ENCODE data around the gene PFN3. TPM values are rescaled to one million over a fixed set of nuclear protein-coding genes. Genes with fewer than 3 reads are reported as not detected.

Gene PFN3
- polyA plus RNA-seq, 1 of the 3 experiments (the other 2 are of a cell fraction) = not detected

GRCh38 chr5:177423671-177424070 is 23.2 kb upstream of the PFN3 start:
- no peak for DNase-seq
- no peak overlapping the region for H2AFZ ChIP-seq (ENCODE audit: low read depth)
- no peak for TF ChIP-seq GATA2 (CRISPR knock-in tag; IDR thresholded peaks at IDR 0.05)
- no peak for TF ChIP-seq ELF1 (IDR thresholded peaks at IDR 0.05)
- no peak for TF ChIP-seq RFX5 (IDR thresholded peaks at IDR 0.05; ENCODE audit: low read length)
- no peak for TF ChIP-seq RAD21 (IDR thresholded peaks at IDR 0.05; ENCODE audit: low read length)
- no peak for TF ChIP-seq REST (IDR thresholded peaks at IDR 0.05; ENCODE audit: low read depth, low read length)
- TF ChIP-seq USF1 (IDR thresholded peaks at IDR 0.05; ENCODE audit: borderline replicate concordance, low read depth) = no peak
- no peak for TF ChIP-seq EP300 (IDR thresholded peaks at IDR 0.05; ENCODE audit: borderline replicate concordance in 1 of 2, low read depth in 1 of 2, low read length in 1 of 2)
- no peak for TF ChIP-seq MAX (IDR thresholded peaks at IDR 0.05; ENCODE audit: low read depth)
- no peak for TF ChIP-seq NRF1 (IDR thresholded peaks at IDR 0.05; ENCODE audit: low read depth, low read length)
- no peak for TF ChIP-seq FOSL2 (IDR thresholded peaks at IDR 0.05; ENCODE audit: borderline replicate concordance, low read depth)
- no peak for TF ChIP-seq TCF12 (IDR thresholded peaks at IDR 0.05)
- no peak for TF ChIP-seq MXI1 (IDR thresholded peaks at IDR 0.05; ENCODE audit: low read depth, low read length)
- TF ChIP-seq RXRA (IDR thresholded peaks at IDR 0.05; ENCODE audit: borderline replicate concordance, low read depth) = no peak
- no peak for TF ChIP-seq EZH2phosphoT487 (IDR thresholded peaks at IDR 0.05; ENCODE audit: borderline replicate concordance, low read depth)
- no peak for TF ChIP-seq MEF2A (IDR thresholded peaks at IDR 0.05; ENCODE audit: borderline replicate concordance, low read depth)
- TF ChIP-seq SMC3 (IDR thresholded peaks at IDR 0.05; ENCODE audit: low read depth, low read length) = no peak
- no peak for TF ChIP-seq POLR2AphosphoS5 (IDR thresholded peaks at IDR 0.05; ENCODE audit: low read depth, low read length)
- no peak for TF ChIP-seq IRF3 (IDR thresholded peaks at IDR 0.05; ENCODE audit: low read depth, low read length)
- H3K9me2 ChIP-seq = no peaks in the 10 kb centered on the region
- POLR2A ChIA-PET = interaction anchor here (1.1 kb wide), 1 partner anchor 52 kb away, joined by 3 read pairs; no protein-coding TSS in a partner anchor
- peaks cover 12% of the 10 kb centered on the region for H3F3A ChIP-seq (replicated peaks; ENCODE audit: insufficient read depth)
- peaks cover 20% of the 10 kb centered on the region for H3K79me2 ChIP-seq (ENCODE audit: insufficient read depth)
- 0 out of 2 replicates have a peak, but pooled peaks cover 4% of the 10 kb centered on the region for H4K20me1 ChIP-seq (ENCODE audit: insufficient read depth)
- H3K36me3 ChIP-seq (replicated peaks in 1 of 2; ENCODE audit: control insufficient read depth in 1 of 2, insufficient read depth in 2 of 2, low read length in 1 of 2) = no peaks in the 10 kb centered on the region
- no peak overlapping the region for H3K4me3 ChIP-seq (ENCODE audit: low read depth in 2 of 2, low read length in 1 of 2)
- H3K4me1 ChIP-seq (ENCODE audit: control insufficient read depth in 1 of 2, insufficient read depth in 2 of 2, low read depth in 1 of 2, low read length in 1 of 2) = peaks cover 5 to 22% of the 10 kb centered on the region in 2 experiments; a peak in 2 of 4 replicates
- no peak overlapping the region for H3K4me2 ChIP-seq
- no peak overlapping the region for H3K9ac ChIP-seq
- H3K9me3 ChIP-seq = no peaks in the 10 kb centered on the region
- CTCF ChIA-PET = interaction anchor here (1.2 to 10.8 kb wide), 7 partner anchors 19 to 78 kb away, joined by 3 to 120 read pairs (median 6); no protein-coding TSS in a partner anchor
- no peak overlapping the region for H3K27ac ChIP-seq (ENCODE audit: low read depth in 2 of 2, low read length in 1 of 2)
- H3K27me3 ChIP-seq (ENCODE audit: insufficient read depth) = no peaks in the 10 kb centered on the region
- WGBS (ENCODE audit: low lambda C conversion rate) = 62% methylated on average over 2 of the region's 2 CpGs
